Measurements from ENCODE around the gene FSTL4.

- no peak for TF ChIP-seq CREB5 (CRISPR knock-in tag; IDR thresholded peaks at IDR 0.05; ENCODE audit: low read depth)
- no peak for TF ChIP-seq ZNF565 (CRISPR knock-in tag; conservative IDR thresholded peaks at IDR 0.05; ENCODE audit: low read depth)
- TF ChIP-seq PPARA (CRISPR knock-in tag; IDR thresholded peaks at IDR 0.05; ENCODE audit: borderline replicate concordance), result no peak
- TF ChIP-seq OSR1 (CRISPR knock-in tag; IDR thresholded peaks at IDR 0.05), result no peak
- no peak for TF ChIP-seq TOX (CRISPR knock-in tag; IDR thresholded peaks at IDR 0.05; ENCODE audit: borderline replicate concordance)
- no peak for TF ChIP-seq ZFP30 (CRISPR knock-in tag; IDR thresholded peaks at IDR 0.05)
- TF ChIP-seq CSRNP3 (CRISPR knock-in tag; IDR thresholded peaks at IDR 0.05), result no peak
- no peak for TF ChIP-seq ZNF8 (CRISPR knock-in tag; IDR thresholded peaks at IDR 0.05)
- no peak for TF ChIP-seq PATZ1 (CRISPR knock-in tag; IDR thresholded peaks at IDR 0.05; ENCODE audit: borderline replicate concordance)
- no peak for TF ChIP-seq ARNTL (CRISPR knock-in tag; IDR thresholded peaks at IDR 0.05; ENCODE audit: borderline replicate concordance, low read depth)
These were observed 46.0 kb upstream of the FSTL4 start for GRCh38 chr5:133658327-133658726.
